SK-N-SH (cell line): ENCODE measurements around the gene PBRM1. TPM values are rescaled to one million over a fixed set of nuclear protein-coding genes. Genes with fewer than 3 reads are reported as not detected.

Source experiments
- CTCF ChIA-PET: fragments of 300-600, 350-600 bp; formaldehyde crosslinking; extraction: SDS; loops from one replicate; lab custom pipeline; 2021; lab: Yijun Ruan, JAX
- POLR2A ChIA-PET: fragments of 350-600 bp; sonication (Branson Sonifier 250); formaldehyde crosslinking; extraction: SDS; loops from one replicate; lab custom pipeline; 2020; ENCODE audit warnings: antibody characterized with exemption, inconsistent platforms; lab: Yijun Ruan, JAX
- DNase-seq: peaks from one replicate; pipeline ENCODE4 v3.0.0; 2012
- H2AFZ ChIP-seq: fragments of 200-600 bp; sonication (generic); 2 replicates; pipeline ENCODE4 v1.8.1; 2016; ENCODE audit warnings: antibody characterized with exemption, mild to moderate bottlenecking, low read depth
- H3F3A ChIP-seq: fragments of 200-600 bp; sonication (generic); replicated peaks from 2 replicates; pipeline ENCODE3; 2016; ENCODE audit warnings: antibody characterized with exemption, mild to moderate bottlenecking; ENCODE audit not compliant: insufficient read depth
- H3K27ac ChIP-seq, 2 experiments: fragments of 200-500 bp in 1 of 2; fragments of 200-600 bp in 1 of 2; sonication (Bioruptor generic) in 1 of 2; sonication (generic), shearing (Covaris generic) in 1 of 2; 2 replicates each; pipeline versions ENCODE4 v1.5.1 to v1.6.1; 2014 to 2016; ENCODE audit warnings: low read depth in 2 of 2, inconsistent platforms in 1 of 2, low read length in 1 of 2, mild to moderate bottlenecking in 1 of 2, mixed read lengths in 1 of 2
- H3K27me3 ChIP-seq: fragments of 200-600 bp; sonication (generic), shearing (Covaris generic); 2 replicates; pipeline ENCODE4 v1.6.1; 2016; ENCODE audit warnings: mixed run types; ENCODE audit not compliant: insufficient read depth
- H3K36me3 ChIP-seq, 2 experiments: fragments of 200-500 bp in 1 of 2; fragments of 200-600 bp in 1 of 2; sonication (Bioruptor generic) in 1 of 2; sonication (generic) in 1 of 2; replicated peaks in 1 of 2; 2 replicates each; pipeline versions ENCODE3 to v1.5.1; 2014 to 2016; ENCODE audit warnings: low read length in 1 of 2, mild to moderate bottlenecking in 1 of 2; ENCODE audit not compliant: insufficient read depth in 2 of 2, control insufficient read depth in 1 of 2
- H3K4me1 ChIP-seq, 2 experiments: fragments of 200-500 bp in 1 of 2; fragments of 200-600 bp in 1 of 2; sonication (Bioruptor generic) in 1 of 2; sonication (generic), shearing (Covaris generic) in 1 of 2; 2 replicates each; pipeline versions ENCODE4 v1.5.1 to v1.6.1; 2014 to 2016; ENCODE audit warnings: low read depth in 1 of 2, low read length in 1 of 2, mixed run types in 1 of 2; ENCODE audit not compliant: insufficient read depth in 2 of 2, control insufficient read depth in 1 of 2
- H3K4me2 ChIP-seq: fragments of 200-600 bp; sonication (generic), shearing (Covaris generic); 2 replicates; pipeline ENCODE4 v1.6.1; 2017; ENCODE audit warnings: mixed run types
- H3K4me3 ChIP-seq, 2 experiments: fragments of 200-500 bp in 1 of 2; fragments of 200-600 bp in 1 of 2; sonication (Bioruptor generic) in 1 of 2; sonication (generic), shearing (Covaris generic) in 1 of 2; 2 replicates each; pipeline versions ENCODE4 v1.5.1 to v1.8.1; 2014 to 2016; ENCODE audit warnings: low read depth in 2 of 2, inconsistent platforms in 1 of 2, low read length in 1 of 2, mild to moderate bottlenecking in 1 of 2, mixed read lengths in 1 of 2, moderate library complexity in 1 of 2
- H3K79me2 ChIP-seq: fragments of 200-600 bp; sonication (generic); 2 replicates; pipeline ENCODE4 v1.8.1; 2017; ENCODE audit warnings: mild to moderate bottlenecking; ENCODE audit not compliant: insufficient read depth
- H3K9ac ChIP-seq: fragments of 200-600 bp; sonication (generic); 2 replicates; pipeline ENCODE4 v1.6.1; 2017; ENCODE audit warnings: mixed run types
- H3K9me2 ChIP-seq: fragments of 200-600 bp; sonication (generic); 2 replicates; pipeline ENCODE4 v1.6.1; 2017; ENCODE audit warnings: mixed run types
- H3K9me3 ChIP-seq: fragments of 200-600 bp; sonication (generic); 2 replicates; pipeline ENCODE4 v1.6.1; 2017; ENCODE audit warnings: mixed run types, mild to moderate bottlenecking, moderate library complexity
- H4K20me1 ChIP-seq: fragments of 200-600 bp; sonication (generic); 2 replicates; pipeline ENCODE4 v1.6.1; 2017; ENCODE audit warnings: mild to moderate bottlenecking, mixed run types; ENCODE audit not compliant: insufficient read depth
- ELF1 ChIP-seq: IDR thresholded peaks from 2 replicates; pipeline ENCODE4 v1.4.0; 2012
- EP300 ChIP-seq, 2 experiments: IDR thresholded peaks; 2 replicates each; pipeline versions ENCODE4 v1.4.0 to v1.6.1; 2012; ENCODE audit warnings: borderline replicate concordance in 1 of 2, low read depth in 1 of 2, low read length in 1 of 2
- FOXM1 ChIP-seq: IDR thresholded peaks from 2 replicates; pipeline ENCODE4 v1.4.0; 2012; ENCODE audit warnings: low read depth, mild to moderate bottlenecking
- MXI1 ChIP-seq: IDR thresholded peaks from 2 replicates; pipeline ENCODE4 v1.6.1; 2012; ENCODE audit warnings: mild to moderate bottlenecking, low read depth, low read length, improper control_type of control experiment
- POLR2AphosphoS5 ChIP-seq: IDR thresholded peaks from 2 replicates; pipeline ENCODE4 v1.6.1; 2012; ENCODE audit warnings: low read depth, low read length
- TCF12 ChIP-seq: IDR thresholded peaks from 2 replicates; pipeline ENCODE4 v1.4.0; 2012
- TEAD4 ChIP-seq: IDR thresholded peaks from 2 replicates; pipeline ENCODE4 v1.4.0; 2012; ENCODE audit warnings: mild to moderate bottlenecking, borderline replicate concordance; ENCODE audit not compliant: insufficient read depth
- YY1 ChIP-seq: IDR thresholded peaks from 2 replicates; pipeline ENCODE4 v1.4.0; 2012; ENCODE audit warnings: low read depth, mild to moderate bottlenecking
- WGBS: methylation state at CpG from one replicate; pipeline ENCODE4 v1.1.6; 2017; ENCODE audit warnings: low lambda C conversion rate; 5-methylcytosine and 5-hydroxymethylcytosine counted together
- polyA plus RNA-seq, 3 experiments: library from polyadenylated mRNA; depleted of rRNA; stranded (reverse); fragments of >200 nt; gene quantifications; 2 replicates each; pipeline ENCODE4 v1.2.3, GENCODE V29; 2012
- TF ChIP-seq, protein P1 (sequence below): fragments of 150-350 bp; IDR thresholded peaks from 2 replicates; pipeline ENCODE4 v1.6.1; 2016; ENCODE audit warnings: mild to moderate bottlenecking, low read depth, low read length
- TF ChIP-seq, protein P2 (sequence below): IDR thresholded peaks from 2 replicates; pipeline ENCODE4 v1.6.1; 2012; ENCODE audit warnings: mild to moderate bottlenecking, low read depth, low read length, moderate library complexity
- TF ChIP-seq, protein P3 (sequence below): IDR thresholded peaks from 2 replicates; pipeline ENCODE4 v1.4.0; 2012; ENCODE audit warnings: low read depth, borderline replicate concordance

PBRM1 gene
- polyA plus RNA-seq, 1 of the 3 experiments (the other 2 are of a cell fraction) = 14.3 TPM

DNA sequence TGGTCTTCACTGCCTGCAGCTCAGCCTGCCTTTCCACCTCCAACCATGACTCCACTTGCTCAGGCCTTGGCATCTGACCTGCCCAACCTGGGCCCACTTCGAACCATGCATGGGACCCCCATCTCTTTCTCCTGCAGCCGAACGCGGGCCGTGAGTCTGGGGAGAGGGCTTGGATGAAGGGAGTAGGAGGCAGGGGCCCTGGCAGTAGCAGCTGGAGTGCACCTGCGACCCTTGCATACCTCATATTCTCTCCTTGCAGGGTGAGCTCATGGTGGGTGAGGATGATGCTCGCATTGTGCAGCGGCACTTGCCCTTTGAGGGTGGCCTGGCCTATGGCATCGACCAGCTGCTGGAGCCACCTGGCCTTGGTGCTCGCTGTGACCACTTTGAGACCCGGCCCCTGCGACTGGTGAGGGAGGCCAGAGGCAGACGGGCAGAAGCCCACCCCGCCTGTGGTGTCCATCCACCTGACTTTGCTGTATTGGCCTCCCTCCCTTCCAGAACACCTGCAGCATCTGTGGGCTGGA, 165.5 kb downstream of the PBRM1 start:
- ChIA-PET POLR2A (no interaction called here), CTCF (no interaction called here)
- Histone ChIP-seq H3F3A (no peaks in the 10 kb centered on the region), H3K27me3 (no peaks in the 10 kb centered on the region), H3K36me3 (peaks cover 4 to 15% of the 10 kb centered on the region in 2 experiments), H4K20me1 (no peaks in the 10 kb centered on the region), H3K4me3 (no peak overlapping the region), H3K9me3 (no peaks in the 10 kb centered on the region), H3K9me2 (no peaks in the 10 kb centered on the region), H3K9ac (no peak overlapping the region), H3K4me1 (peaks cover 0 to 16% of the 10 kb centered on the region in 2 experiments; a peak in 1 of 4 replicates), H3K4me2 (no peak overlapping the region), H3K79me2 (no peaks in the 10 kb centered on the region), H2AFZ (no peak overlapping the region), H3K27ac (no peak overlapping the region)
- no peak for DNase-seq
- TF ChIP-seq POLR2AphosphoS5 (no peak), TEAD4 (no peak), YY1 (no peak), TCF12 (no peak), FOXM1 (no peak), ELF1 (no peak), EP300 (IDR thresholded peaks at IDR 0.05; ENCODE audit: borderline replicate concordance in 1 of 2, low read depth in 1 of 2, low read length in 1 of 2) (no peak), MXI1 (no peak)
- TF ChIP-seq, protein P1, sequence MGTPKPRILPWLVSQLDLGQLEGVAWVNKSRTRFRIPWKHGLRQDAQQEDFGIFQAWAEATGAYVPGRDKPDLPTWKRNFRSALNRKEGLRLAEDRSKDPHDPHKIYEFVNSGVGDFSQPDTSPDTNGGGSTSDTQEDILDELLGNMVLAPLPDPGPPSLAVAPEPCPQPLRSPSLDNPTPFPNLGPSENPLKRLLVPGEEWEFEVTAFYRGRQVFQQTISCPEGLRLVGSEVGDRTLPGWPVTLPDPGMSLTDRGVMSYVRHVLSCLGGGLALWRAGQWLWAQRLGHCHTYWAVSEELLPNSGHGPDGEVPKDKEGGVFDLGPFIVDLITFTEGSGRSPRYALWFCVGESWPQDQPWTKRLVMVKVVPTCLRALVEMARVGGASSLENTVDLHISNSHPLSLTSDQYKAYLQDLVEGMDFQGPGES = no peak
- TF ChIP-seq, protein P2, sequence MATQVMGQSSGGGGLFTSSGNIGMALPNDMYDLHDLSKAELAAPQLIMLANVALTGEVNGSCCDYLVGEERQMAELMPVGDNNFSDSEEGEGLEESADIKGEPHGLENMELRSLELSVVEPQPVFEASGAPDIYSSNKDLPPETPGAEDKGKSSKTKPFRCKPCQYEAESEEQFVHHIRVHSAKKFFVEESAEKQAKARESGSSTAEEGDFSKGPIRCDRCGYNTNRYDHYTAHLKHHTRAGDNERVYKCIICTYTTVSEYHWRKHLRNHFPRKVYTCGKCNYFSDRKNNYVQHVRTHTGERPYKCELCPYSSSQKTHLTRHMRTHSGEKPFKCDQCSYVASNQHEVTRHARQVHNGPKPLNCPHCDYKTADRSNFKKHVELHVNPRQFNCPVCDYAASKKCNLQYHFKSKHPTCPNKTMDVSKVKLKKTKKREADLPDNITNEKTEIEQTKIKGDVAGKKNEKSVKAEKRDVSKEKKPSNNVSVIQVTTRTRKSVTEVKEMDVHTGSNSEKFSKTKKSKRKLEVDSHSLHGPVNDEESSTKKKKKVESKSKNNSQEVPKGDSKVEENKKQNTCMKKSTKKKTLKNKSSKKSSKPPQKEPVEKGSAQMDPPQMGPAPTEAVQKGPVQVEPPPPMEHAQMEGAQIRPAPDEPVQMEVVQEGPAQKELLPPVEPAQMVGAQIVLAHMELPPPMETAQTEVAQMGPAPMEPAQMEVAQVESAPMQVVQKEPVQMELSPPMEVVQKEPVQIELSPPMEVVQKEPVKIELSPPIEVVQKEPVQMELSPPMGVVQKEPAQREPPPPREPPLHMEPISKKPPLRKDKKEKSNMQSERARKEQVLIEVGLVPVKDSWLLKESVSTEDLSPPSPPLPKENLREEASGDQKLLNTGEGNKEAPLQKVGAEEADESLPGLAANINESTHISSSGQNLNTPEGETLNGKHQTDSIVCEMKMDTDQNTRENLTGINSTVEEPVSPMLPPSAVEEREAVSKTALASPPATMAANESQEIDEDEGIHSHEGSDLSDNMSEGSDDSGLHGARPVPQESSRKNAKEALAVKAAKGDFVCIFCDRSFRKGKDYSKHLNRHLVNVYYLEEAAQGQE = no peak
- TF ChIP-seq, protein P3, sequence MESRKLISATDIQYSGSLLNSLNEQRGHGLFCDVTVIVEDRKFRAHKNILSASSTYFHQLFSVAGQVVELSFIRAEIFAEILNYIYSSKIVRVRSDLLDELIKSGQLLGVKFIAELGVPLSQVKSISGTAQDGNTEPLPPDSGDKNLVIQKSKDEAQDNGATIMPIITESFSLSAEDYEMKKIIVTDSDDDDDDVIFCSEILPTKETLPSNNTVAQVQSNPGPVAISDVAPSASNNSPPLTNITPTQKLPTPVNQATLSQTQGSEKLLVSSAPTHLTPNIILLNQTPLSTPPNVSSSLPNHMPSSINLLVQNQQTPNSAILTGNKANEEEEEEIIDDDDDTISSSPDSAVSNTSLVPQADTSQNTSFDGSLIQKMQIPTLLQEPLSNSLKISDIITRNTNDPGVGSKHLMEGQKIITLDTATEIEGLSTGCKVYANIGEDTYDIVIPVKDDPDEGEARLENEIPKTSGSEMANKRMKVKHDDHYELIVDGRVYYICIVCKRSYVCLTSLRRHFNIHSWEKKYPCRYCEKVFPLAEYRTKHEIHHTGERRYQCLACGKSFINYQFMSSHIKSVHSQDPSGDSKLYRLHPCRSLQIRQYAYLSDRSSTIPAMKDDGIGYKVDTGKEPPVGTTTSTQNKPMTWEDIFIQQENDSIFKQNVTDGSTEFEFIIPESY = no peak
- WGBS = 88% methylated on average over 9 of the region's 14 CpGs
